ENCODE data around the gene PARD3B.

Gene PARD3B

DNA sequence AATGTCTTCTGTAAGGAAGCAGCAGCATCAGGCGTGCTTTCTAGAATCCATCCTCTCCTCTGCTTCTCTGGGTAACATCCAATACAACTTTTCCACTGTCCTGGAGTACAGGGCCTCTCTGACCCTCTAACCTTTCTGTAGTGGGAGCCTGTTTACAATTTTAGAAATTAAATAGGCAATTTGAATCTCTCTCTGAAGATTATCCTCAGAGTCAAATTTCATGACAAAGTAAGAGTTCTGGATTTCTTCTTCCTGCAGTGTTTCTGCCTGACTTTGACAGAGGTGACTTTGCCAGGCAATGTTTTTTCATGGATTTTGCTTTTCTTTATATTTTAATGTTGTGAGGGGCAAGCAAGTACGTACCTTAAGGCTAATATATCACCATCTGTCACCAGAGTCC, 558.4 kb downstream of the PARD3B start:
- H3K4me3 Mint-ChIP-seq = no peak overlapping the region
- H3K27ac Mint-ChIP-seq = no peak overlapping the region
- no peaks in the 10 kb centered on the region for H3K9me3 Mint-ChIP-seq
- DNase-seq = no peak
- no peaks in the 10 kb centered on the region for H3K27me3 Mint-ChIP-seq
- ATAC-seq = no peak
- no peaks in the 10 kb centered on the region for H3K4me1 Mint-ChIP-seq

DNA sequence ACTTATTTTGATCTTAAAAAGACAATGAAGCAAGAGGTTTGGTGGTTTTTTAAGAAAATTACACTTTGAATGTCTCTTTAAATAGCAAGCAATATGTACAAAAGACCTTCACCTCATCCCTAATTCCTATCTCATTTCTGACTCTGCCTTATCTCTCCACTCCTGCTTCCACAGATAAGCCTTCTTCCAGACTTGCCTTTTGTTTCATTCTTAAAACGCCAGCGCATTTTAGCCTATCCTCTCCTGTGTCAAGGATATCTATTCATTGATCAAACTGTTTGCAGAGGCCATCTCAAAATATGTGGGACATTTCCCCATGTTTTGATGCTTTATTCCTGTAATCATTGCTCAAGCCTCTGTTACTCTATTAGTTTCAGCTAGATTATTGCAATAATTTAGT, 562.5 kb downstream of the PARD3B start:
- Mint-ChIP-seq H3K4me1 (no peaks in the 10 kb centered on the region), H3K4me3 (no peak overlapping the region), H3K27me3 (no peaks in the 10 kb centered on the region), H3K9me3 (no peaks in the 10 kb centered on the region), H3K27ac (no peak overlapping the region)
- DNase-seq (no peak), ATAC-seq (no peak)

DNA sequence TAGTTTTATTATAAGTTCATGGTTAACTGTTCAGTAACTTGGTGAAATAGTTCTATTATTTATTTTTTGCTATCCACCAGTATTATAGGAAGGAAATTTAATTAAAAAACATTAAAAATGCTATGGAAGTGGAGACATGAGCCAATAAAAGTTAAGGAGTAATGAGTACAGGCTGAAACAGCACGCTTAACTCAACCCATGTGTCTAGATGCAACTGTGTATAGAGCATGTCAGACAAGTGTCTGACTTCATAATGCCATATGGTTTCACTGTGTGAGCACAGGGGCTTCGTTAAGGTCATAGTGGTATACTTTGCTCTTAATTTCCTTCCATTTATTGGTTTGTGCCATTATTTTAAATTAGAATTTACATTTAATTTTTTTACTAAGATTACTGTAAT, 570.2 kb downstream of the PARD3B start:
- ATAC-seq = no peak
- Mint-ChIP-seq H3K27me3 (no peaks in the 10 kb centered on the region), H3K27ac (no peak overlapping the region), H3K4me3 (no peak overlapping the region), H3K4me1 (peaks cover 12% of the 10 kb centered on the region), H3K9me3 (peaks cover 0 to 6% of the 10 kb centered on the region in 2 donors)
- DNase-seq = no peak

DNA sequence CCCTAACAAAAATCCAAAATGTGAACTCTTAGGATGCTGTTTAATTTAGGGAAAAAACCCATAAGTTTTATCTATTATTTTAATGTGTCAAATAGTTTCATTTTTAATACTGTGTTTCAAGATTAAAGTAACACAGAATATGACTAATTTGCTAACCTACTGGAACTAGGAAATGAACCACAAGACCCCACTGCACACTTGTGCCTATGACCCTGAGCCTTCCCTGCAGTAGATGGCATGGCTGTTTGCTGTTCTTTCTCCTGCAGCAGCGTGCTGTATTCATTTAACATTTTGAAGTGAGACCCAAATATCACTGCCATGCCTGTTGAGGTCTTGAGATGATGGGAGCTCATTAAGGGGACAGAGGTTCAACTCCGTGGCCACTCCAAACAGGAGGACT, 571.9 kb downstream of the PARD3B start:
- Mint-ChIP-seq H3K4me3 (no peak overlapping the region), H3K27me3 (no peaks in the 10 kb centered on the region)
- ATAC-seq = peak; percentile 79

DNA sequence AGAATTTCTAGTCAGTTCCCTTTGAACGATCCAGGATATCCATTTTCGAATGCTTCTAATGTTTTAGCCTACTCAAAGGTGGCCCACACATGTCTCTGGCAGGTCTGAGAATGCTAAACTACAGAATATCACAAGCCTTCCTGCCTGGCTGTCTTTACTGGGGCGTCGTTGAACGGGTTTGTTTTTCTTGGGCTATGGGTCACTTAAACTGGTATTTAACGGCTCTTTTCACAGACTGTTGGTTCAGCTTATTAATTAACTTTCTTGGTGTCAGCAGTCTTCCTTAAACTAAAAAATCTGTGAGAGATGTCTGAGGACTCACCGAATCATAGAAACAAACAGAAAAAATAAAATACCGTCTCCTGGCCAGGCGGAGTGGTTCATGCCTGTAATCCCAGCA, 573.9 kb downstream of the PARD3B start:
- ATAC-seq = no peak
- H3K4me3 Mint-ChIP-seq = no peak overlapping the region
- no peak for DNase-seq
- no peaks in the 10 kb centered on the region for H3K9me3 Mint-ChIP-seq
- no peaks in the 10 kb centered on the region for H3K27me3 Mint-ChIP-seq
- no peak overlapping the region for H3K27ac Mint-ChIP-seq
- H3K4me1 Mint-ChIP-seq = peaks cover 12% of the 10 kb centered on the region

More for the DNA sequence above, 571.9 kb downstream of the PARD3B start:
- peaks cover 12% of the 10 kb centered on the region for H3K4me1 Mint-ChIP-seq
- no peak overlapping the region for H3K27ac Mint-ChIP-seq
- DNase-seq = no peak
- H3K9me3 Mint-ChIP-seq = peaks cover 0 to 6% of the 10 kb centered on the region in 2 donors

DNA sequence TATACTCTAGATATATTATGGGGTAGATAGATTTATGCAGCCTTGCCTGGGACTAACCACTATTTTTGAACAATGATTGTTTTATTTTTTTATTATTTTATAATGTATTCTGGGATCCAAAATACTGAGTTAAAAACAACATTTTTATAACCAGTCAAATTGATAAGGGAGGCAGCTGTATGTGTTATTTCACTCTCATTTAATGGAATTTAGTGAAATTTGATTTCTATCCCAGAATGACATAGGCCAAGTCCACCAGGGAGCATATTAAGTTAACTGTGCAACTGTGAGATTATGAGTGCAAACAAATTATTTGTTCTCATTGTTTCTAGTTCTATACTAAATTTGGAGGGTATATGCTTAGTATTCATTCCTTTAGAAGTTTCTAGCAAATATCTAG, 583.5 kb downstream of the PARD3B start:
- DNase-seq (no peak), ATAC-seq (no peak)
- Mint-ChIP-seq H3K4me3 (no peak overlapping the region), H3K27me3 (no peaks in the 10 kb centered on the region), H3K4me1 (peaks cover 17% of the 10 kb centered on the region), H3K27ac (no peak overlapping the region), H3K9me3 (no peaks in the 10 kb centered on the region)

DNA sequence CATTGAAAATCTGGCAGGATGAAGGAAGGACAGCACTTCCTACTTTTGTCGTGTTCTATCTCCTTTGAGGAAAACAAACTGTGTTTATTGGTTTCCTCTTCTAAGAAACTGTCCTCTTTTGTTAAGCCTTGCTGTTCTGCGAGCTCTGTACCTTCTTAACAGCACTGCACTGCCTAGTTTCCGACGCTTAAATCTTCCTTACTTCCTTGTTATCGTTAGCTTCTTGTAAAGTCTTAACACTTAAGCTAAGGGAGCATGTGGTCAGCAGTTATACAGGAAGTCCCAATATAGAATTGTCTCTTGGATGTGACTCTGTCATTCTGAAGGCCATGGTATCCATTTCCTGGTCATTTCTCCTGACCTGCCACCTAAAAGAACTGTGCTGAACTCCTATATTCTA, 584.3 kb downstream of the PARD3B start:
- peak; percentile 31 for ATAC-seq
- no peak for DNase-seq
- Mint-ChIP-seq H3K27me3 (no peaks in the 10 kb centered on the region), H3K4me1 (peaks cover 17% of the 10 kb centered on the region), H3K27ac (peak overlapping the region in 1 of 2 donors; percentile 1), H3K9me3 (no peaks in the 10 kb centered on the region), H3K4me3 (peak overlapping the region in 1 of 2 donors; percentile 1)

DNA sequence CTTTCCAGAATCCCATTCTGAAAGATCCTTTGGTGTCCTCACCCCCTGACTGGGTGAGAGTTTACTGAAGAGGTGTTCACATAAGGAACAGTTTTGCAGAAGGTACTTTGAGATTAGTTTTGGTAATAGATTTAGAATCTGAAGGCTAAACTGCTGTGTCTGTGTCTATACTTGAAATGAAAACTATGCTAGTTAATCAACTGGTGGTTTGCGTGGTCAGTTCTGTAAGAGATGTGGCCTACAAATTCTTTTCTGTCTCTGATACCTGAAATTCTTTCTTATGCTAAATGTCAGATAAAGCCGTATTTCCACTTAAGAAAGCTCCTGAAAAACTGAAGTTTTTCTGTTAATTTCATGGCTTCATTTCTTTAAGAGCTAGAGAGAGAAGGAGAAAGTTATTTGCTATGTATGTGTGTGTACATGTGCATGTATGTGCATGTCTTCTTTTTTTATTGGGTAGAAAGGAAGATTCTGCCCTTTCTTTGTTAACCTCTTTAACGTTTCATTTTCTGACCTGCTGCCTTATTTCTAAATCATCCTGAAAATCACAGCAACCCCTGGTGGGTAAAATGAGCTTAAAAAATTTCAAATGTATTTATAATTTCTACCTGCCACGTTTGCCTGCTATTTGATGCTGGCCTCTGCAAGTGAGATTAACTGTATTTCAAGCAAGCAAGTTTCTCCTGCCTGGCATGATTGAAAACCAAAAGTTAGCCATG, 585.0 kb downstream of the PARD3B start:
- H3K27me3 Mint-ChIP-seq = no peaks in the 10 kb centered on the region
- no peak overlapping the region for H3K4me3 Mint-ChIP-seq
- peak overlapping the region in 1 of 2 donors; percentile 1 for H3K27ac Mint-ChIP-seq
- DNase-seq (no peak), ATAC-seq (no peak)
- peaks cover 17% of the 10 kb centered on the region for H3K4me1 Mint-ChIP-seq
- no peaks in the 10 kb centered on the region for H3K9me3 Mint-ChIP-seq

DNA sequence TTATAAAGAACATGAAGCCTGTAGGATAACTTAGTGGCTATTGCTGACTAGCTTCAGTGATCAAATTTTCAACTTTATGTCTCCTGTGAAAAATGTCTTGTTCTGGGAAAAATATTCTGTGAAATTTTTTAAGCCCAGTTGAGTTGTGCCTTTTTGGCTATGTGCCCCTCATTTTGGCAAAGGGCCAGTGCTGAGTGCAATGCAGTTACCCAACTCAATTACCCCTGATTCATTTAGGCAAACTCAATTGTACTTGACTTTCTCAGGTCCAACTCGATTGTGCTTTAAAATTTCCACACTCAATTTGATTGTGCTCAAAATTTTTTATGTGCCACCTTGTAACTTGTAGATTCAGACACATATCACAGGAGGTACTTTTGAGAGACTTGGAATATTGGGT, 588.3 kb downstream of the PARD3B start:
- Mint-ChIP-seq H3K27me3 (no peaks in the 10 kb centered on the region), H3K27ac (no peak overlapping the region), H3K4me1 (peaks cover 17% of the 10 kb centered on the region), H3K4me3 (no peak overlapping the region), H3K9me3 (no peaks in the 10 kb centered on the region)
- no peak for DNase-seq
- no peak for ATAC-seq

DNA sequence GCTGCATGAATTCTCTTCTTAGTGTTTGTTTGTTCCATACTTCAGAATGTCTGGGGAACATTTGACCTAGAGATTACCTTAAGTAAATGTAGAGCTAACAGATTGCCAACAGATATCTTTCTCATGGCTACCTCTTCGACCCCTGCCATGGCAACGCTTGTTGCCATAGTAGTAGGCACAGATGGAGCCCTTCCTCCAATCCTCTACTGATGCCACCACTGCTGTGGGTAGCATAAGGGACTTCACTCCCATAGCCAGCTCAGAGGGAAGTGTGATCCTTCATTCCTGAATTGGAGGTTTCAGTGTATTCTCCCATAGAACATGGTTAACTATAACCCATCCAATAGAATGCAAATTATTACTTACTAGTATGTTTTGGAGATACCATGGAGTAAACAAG, 593.5 kb downstream of the PARD3B start:
- DNase-seq (no peak), ATAC-seq (no peak)
- Mint-ChIP-seq H3K27ac (no peak overlapping the region), H3K9me3 (no peaks in the 10 kb centered on the region), H3K27me3 (no peaks in the 10 kb centered on the region), H3K4me3 (no peak overlapping the region), H3K4me1 (peaks cover 5% of the 10 kb centered on the region)

DNA sequence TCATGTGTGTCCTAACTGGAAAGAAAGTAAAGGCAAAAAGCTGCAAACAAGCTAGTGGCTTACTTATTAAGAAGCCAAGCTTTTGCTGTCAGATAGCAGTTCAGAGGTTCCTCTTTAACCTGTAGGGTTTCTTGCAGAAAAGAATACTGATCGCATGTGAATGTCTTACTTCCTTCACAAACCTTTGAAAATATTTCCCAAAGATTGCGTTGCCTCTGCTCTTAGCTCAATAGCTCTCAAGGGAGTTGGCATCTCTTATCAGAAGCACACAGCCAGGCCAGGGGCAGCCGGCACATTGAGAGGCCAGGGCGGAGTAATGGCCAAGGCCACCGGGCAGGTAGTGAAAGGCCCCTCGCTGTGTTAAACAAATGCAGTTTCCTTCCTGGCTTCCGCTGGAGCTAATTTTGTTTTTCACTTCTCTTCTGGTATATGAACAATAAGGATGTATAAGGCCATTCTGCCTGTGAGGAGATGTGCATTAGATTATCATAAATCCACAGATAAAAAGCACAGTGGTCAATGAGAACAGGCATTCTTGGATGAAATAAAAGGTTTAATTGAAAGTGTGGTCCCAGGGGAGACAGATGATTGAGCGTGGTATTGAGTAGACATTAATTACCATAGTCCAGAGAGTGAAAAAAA, 594.7 kb downstream of the PARD3B start:
- DNase-seq = no peak
- no peaks in the 10 kb centered on the region for H3K9me3 Mint-ChIP-seq
- no peak overlapping the region for H3K27ac Mint-ChIP-seq
- ATAC-seq = no peak
- no peak overlapping the region for H3K4me3 Mint-ChIP-seq
- peaks cover 5% of the 10 kb centered on the region for H3K4me1 Mint-ChIP-seq
- no peaks in the 10 kb centered on the region for H3K27me3 Mint-ChIP-seq

DNA sequence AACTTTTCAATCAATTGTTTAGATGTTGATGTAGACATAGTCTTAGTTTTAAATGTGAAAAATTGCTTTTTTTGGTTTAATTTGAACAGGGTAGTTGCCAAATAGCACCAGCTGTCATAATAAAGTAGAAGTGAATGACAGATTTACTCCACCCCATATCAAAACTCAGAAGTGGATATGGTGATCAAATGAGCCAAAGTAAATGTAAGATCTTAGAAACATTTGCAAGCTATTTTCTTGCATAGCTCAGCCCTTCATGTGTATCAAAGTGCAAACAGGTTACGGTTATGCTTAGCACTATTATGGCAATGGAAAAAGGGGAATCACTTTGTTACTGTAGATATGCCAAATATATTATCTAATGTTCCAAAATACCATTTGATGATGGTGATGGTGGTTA, 596.1 kb downstream of the PARD3B start:
- Mint-ChIP-seq H3K27ac (no peak overlapping the region), H3K9me3 (no peaks in the 10 kb centered on the region), H3K4me1 (peaks cover 5% of the 10 kb centered on the region), H3K27me3 (no peaks in the 10 kb centered on the region), H3K4me3 (no peak overlapping the region)
- DNase-seq (no peak), ATAC-seq (no peak)

DNA sequence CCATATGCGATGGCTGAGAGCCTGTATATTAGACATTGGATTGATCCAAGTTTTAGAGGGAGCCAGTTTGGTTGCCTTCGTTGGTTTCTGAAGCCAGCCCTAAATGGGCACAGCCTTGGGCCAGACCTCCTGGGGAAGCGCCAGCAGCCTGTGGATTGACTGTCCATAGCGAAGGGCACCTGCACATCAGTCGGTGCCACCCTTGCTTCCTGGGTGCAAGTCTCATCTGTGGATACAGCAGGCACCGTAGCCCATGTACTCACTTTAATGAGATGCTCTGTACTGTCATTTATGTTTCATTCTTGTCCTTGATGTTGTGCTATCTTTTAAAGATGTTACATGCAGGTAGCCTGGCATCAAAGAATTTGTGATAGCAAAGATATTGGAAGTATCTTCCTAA, 600.6 kb downstream of the PARD3B start:
- Mint-ChIP-seq H3K4me3 (no peak overlapping the region), H3K27ac (no peak overlapping the region)

DNA sequence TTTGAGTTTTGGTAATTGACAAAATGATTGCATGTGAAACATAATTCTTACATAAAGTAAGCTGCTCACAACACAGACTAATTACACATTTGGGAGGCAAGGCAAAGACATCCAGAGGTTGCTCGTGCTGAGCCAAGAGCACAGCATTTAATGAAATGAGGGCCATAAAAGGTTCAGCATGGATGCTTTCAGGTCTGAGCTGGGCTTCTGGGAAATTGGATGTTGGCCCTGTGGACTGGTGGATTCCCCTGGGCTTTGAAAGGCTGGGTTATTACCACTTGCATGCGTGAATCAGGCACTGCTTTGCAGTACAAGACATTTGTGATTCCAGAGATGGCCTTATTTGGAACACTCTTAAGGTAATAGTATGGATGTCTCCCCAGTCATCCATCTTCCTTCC, 603.5 kb downstream of the PARD3B start:
- Mint-ChIP-seq H3K9me3 (no peaks in the 10 kb centered on the region), H3K27ac (no peak overlapping the region), H3K4me3 (no peak overlapping the region), H3K27me3 (no peaks in the 10 kb centered on the region), H3K4me1 (no peaks in the 10 kb centered on the region)
- no peak for DNase-seq
- no peak for ATAC-seq

More for the DNA sequence above, 600.6 kb downstream of the PARD3B start:
- DNase-seq (no peak), ATAC-seq (no peak)
- no peaks in the 10 kb centered on the region for H3K9me3 Mint-ChIP-seq
- H3K4me1 Mint-ChIP-seq = no peaks in the 10 kb centered on the region
- no peaks in the 10 kb centered on the region for H3K27me3 Mint-ChIP-seq

DNA sequence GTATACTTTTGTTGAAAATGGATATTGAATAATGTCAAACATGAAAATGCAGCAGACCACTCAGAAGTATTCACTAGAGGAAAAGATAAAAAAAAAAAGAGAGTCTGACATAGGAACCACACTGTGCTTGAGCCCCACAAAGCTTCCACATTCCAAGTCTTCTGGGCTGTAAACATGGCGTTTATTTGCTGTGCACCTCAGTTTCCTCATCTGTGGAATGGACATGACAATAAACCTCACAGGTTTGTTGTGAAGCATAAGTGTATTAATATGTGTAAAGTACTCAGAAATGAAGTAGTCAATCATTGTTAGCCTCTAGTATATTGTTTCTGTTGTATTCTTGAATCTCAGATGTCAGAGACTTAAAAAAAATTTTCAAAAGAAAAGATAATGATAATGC, 611.2 kb downstream of the PARD3B start:
- ATAC-seq = no peak
- H3K9me3 Mint-ChIP-seq = no peaks in the 10 kb centered on the region
- no peaks in the 10 kb centered on the region for H3K27me3 Mint-ChIP-seq
- DNase-seq = no peak
- H3K4me1 Mint-ChIP-seq = no peaks in the 10 kb centered on the region
- no peak overlapping the region for H3K27ac Mint-ChIP-seq
- no peak overlapping the region for H3K4me3 Mint-ChIP-seq

DNA sequence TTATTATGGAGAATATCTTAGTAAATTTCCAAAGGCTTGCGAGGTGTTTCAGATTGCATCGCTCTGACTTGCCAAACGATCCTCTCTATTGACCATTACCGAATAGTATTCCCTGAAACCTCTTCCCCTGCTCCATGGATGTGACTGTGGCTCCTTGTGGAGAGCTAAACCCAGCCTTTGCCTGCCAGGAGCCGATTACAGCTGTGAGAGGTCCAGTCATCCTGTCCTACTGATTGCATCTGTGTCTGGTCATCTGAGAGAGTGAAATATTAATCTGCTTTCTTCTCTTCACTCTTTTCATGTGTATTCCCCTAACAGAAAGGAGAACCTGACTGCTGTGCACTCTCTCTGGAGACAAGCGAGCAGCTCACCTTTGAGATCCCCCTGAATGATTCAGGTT, 613.1 kb downstream of the PARD3B start:
- Mint-ChIP-seq H3K27ac (peak overlapping the region in 1 of 2 donors; percentile 75), H3K27me3 (no peaks in the 10 kb centered on the region), H3K4me1 (no peaks in the 10 kb centered on the region), H3K9me3 (no peaks in the 10 kb centered on the region), H3K4me3 (no peak overlapping the region)
- ATAC-seq (no peak), DNase-seq (no peak)
